NCI-H524 (cell line): Measurements from ENCODE around the gene KCTD16.

Experiments
- DNase-seq, 2 experiments: peaks; one replicate each; lab custom pipeline; 2025; lab: John Stamatoyannopoulos, UW

KCTD16 gene

GRCh38 chr5:144170276-144171024 lies at the start of gene KCTD16, which contains the start of gene YIPF5:
Gene KCTD16 (plus strand): TSS chr5:144170873.
Gene YIPF5 (minus strand): TSS chr5:144170659. CDS start chr5:144169955, 704 bp downstream.
- DNase-seq, result peak; percentile 90 to 97

GRCh38 chr5:144121577-144121976 lies 49.1 kb upstream of the KCTD16 start:
- DNase-seq, result no peak

- DNase-seq, result no peak
Observed at GRCh38 chr5:144122081-144122480, 48.6 kb upstream of the KCTD16 start.

- peak; percentile 31 to 75 for DNase-seq
Observed at GRCh38 chr5:144122641-144123040, 48.0 kb upstream of the KCTD16 start.

GRCh38 chr5:144125163-144125726 lies 45.4 kb upstream of the KCTD16 start:
- DNase-seq, result no peak

GRCh38 chr5:144126707-144127106 lies 44.0 kb upstream of the KCTD16 start:
- DNase-seq, result no peak

GRCh38 chr5:144128844-144129243 lies 41.8 kb upstream of the KCTD16 start:
- DNase-seq, result no peak

- DNase-seq, result no peak
Observed at GRCh38 chr5:144130306-144130705, 40.4 kb upstream of the KCTD16 start.

- no peak for DNase-seq
Observed at GRCh38 chr5:144131261-144131660, 39.4 kb upstream of the KCTD16 start.

GRCh38 chr5:144133050-144133633 lies 37.5 kb upstream of the KCTD16 start:
- no peak for DNase-seq

GRCh38 chr5:144134194-144134826 lies 36.4 kb upstream of the KCTD16 start:
- DNase-seq, result no peak

- no peak for DNase-seq
Observed at GRCh38 chr5:144135113-144135762, 35.4 kb upstream of the KCTD16 start.

GRCh38 chr5:144139586-144139985 lies 31.1 kb upstream of the KCTD16 start:
- peak; percentile 52 to 67 for DNase-seq

- DNase-seq, result no peak
Observed at GRCh38 chr5:144141585-144141984, 29.1 kb upstream of the KCTD16 start.

GRCh38 chr5:144142139-144142823 lies 28.4 kb upstream of the KCTD16 start:
- DNase-seq, result peak in 1 of 2 experiments; percentile 67

- DNase-seq, result no peak
Observed at GRCh38 chr5:144142824-144143162, 27.9 kb upstream of the KCTD16 start.

- no peak for DNase-seq
Observed at GRCh38 chr5:144143625-144144024, 27.0 kb upstream of the KCTD16 start.

GRCh38 chr5:144144956-144145751 lies 25.5 kb upstream of the KCTD16 start:
- no peak for DNase-seq

- DNase-seq, result no peak
Observed at GRCh38 chr5:144151026-144151425, 19.6 kb upstream of the KCTD16 start.

GRCh38 chr5:144156767-144157171 lies 13.9 kb upstream of the KCTD16 start:
- DNase-seq, result no peak

GRCh38 chr5:144162686-144163085 lies 8.0 kb upstream of the KCTD16 start:
- no peak for DNase-seq
